NCI-H226 (cell line): ENCODE data around the gene COL4A2.

Source experiments
- DNase-seq: peaks from one replicate; pipeline ENCODE4 v3.0.0-alpha.2; 2015

The COL4A2 gene

DNA sequence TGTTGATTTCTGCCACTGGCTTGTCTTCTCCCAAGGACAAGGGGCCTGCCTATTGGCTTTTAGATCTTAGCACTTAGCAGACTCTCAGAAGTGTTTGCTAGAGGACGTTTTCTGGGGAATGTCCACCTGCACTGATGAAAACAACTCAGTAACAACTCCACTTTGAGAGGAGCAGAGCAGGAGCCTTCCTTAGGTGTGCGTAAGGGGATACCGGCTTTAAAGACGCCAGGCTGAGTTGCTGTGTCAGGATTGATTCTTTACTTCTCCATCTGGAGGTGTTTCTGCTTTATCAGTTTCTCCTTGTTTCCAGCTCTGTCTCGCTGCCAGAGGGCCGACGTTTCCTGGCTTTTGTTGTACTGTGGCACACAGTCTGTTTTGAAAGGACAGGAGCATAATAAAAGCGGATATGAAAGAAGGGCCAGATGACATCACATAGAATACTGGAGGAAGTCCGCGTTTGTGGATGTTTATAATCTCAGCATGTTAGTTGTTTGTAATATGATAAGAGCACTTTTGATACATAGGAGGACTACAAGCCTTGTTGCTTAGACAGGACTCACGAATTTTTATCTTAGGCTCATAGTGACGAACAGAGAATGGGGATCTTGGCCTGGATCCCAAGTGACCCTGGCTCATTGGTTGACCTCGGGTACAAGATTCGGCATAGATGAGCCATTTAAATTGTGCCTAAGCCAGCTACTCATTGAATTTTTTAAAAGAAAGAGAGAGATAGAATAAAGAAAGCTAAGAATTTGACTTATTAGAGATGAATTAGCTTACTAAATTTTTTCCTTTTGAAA is 34.6 kb downstream of the COL4A2 start:
- DNase-seq = no peak

DNA sequence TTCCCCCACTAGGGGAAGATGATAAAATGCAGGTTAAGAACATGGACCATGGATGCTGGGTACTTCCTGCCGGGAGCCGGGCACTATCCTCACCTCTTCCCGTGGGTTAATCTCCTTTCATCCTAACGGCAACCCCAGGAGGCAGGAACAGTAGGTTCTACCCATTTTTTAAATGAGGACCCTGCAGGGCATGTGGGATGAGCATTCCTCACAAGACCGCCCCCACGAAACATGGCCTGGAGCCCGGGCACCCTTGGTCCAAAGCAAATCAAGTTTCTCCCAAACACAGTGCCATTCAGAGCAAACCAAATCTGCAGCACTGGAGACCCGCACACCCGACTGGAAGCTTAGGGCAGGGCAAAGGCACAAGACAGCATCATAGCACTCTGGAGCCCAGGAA is 35.4 kb downstream of the COL4A2 start:
- DNase-seq = no peak

DNA sequence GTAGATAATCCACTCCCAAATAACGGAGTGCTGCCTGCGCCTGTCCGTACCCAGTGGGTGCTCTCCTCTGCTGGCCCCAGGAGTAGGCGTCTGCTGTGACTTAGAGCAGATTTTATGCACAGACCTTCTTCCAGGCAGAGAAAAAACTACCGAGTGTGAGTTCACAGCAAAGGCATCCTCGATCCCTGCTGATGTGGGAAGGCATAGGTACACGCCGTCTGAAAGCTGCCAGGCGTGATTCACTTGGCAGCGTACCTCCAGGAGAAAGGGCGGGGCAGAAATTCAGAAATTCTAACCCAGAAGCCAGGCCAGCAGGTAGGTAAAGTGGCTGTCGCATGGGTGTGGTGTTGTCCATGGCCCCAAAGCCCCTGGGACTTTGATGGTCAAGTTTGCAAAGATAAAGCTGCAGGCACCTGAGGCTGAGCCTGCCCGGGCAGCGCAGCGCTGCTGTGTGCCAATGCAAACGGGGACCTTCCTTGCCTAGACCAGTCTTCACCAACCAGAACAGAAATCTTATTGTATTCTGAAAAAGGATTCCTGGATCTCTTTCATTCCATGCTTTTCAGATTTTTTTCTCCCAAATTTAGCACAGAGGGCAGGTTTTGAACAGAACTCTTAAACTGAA is 36.3 kb downstream of the COL4A2 start:
- DNase-seq = peak; percentile 85

- DNase-seq = no peak
Observed at GRCh38 chr13:110344320-110344719, 37.2 kb downstream of the COL4A2 start.

GRCh38 chr13:110345266-110345665 is 38.2 kb downstream of the COL4A2 start:
- DNase-seq = no peak

GRCh38 chr13:110345701-110346100 is 38.6 kb downstream of the COL4A2 start:
- DNase-seq = no peak

DNA sequence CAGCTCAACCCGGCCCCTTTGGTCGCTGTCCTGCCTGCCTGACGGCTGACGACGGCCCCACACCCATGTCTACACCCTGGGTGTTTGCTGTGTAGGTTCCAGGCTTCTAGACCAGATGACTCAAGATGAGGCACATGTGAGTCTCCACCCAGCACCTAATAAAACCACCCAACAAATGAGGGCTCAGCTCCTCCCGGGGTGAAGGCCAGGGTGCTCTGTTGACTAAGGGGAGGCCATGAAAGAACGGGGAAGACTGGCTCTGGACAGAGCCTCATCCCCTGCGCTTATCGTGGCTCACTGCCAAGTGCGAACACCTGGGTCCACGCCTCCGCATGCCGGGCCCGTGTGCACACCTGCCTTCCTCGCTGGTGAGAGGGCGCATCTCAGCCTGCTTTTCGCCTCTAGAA is 39.6 kb downstream of the COL4A2 start:
- no peak for DNase-seq

DNA sequence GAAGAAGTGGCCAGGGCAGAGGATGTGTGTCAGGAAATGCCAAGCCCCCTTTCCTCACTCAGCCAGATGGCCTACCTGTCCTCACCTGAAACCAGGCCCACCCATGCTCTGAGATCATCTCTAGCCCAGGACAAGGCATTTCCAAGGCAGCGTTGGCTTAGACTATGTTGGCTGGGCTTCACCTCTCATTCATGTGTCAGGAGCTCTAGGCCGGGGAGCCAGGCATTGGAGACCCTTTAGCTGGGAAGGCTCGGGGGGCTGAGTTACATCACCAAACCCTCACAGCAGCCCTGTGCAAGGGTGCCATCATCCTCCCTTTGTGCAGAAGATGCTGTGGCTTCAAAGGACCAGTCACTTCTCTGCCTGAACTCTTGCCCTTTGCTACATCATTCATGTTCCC is 40.0 kb downstream of the COL4A2 start:
- DNase-seq = no peak

- DNase-seq = peak; percentile 96
Observed at GRCh38 chr13:110347535-110348308, 40.6 kb downstream of the COL4A2 start.

GRCh38 chr13:110348309-110349105 is 41.4 kb downstream of the COL4A2 start:
- DNase-seq = no peak

- no peak for DNase-seq
Observed at GRCh38 chr13:110349239-110349638, 42.2 kb downstream of the COL4A2 start.

GRCh38 chr13:110350049-110350448 is 43.0 kb downstream of the COL4A2 start:
- DNase-seq = no peak

GRCh38 chr13:110350509-110350908 is 43.4 kb downstream of the COL4A2 start:
- no peak for DNase-seq

GRCh38 chr13:110351636-110352420 is 44.7 kb downstream of the COL4A2 start:
- DNase-seq = peak; percentile 9

- no peak for DNase-seq
Observed at GRCh38 chr13:110352735-110353134, 45.7 kb downstream of the COL4A2 start.

- no peak for DNase-seq
Observed at GRCh38 chr13:110353339-110353977, 46.4 kb downstream of the COL4A2 start.

- no peak for DNase-seq
Observed at GRCh38 chr13:110354123-110354627, 47.1 kb downstream of the COL4A2 start.

- no peak for DNase-seq
Observed at GRCh38 chr13:110354715-110355473, 47.8 kb downstream of the COL4A2 start.

DNA sequence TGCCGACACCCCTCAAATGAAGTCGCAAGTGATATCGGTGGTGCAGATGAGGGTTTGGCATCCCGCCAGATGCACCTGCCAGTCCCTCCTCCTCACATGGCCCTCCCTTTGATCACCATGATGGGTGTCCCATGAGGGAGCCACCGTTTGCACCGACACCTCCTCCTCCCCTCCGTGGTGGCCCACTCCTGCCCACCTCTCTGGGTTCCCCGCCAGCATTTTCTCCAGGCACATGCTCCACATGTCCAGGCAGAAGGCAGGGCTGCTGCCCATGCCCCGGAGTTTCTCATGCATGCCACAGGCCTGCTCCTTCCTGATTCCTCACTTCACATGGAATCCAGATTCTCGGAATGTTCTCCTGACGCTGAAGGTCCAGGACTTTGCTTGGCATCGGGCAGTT is 49.3 kb downstream of the COL4A2 start:
- no peak for DNase-seq

DNA sequence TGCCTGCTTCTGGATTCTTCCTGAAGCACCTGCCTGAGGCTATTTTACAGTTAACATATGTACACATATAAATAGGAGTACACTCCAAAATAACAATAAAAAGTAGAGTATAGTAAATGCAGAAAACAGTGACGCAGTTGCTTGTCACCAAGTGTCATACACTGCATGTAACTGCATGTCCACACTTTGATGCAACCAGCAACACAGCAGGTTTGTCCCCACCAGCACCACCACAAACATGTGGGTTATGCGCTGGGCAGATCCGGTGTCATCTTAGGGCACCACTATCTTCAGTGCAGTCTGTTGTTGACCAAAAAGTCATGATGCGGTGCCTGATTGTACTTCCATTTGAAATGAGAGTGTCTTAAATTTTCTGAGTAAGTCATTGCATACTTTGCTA is 51.3 kb downstream of the COL4A2 start:
- DNase-seq = no peak
